Stimulated activated CD4-positive, alpha-beta T cell treated with anti-CD3 and anti-CD28 coated beads, Interleukin-12 subunit alpha, Interleukin-12 subunit beta, amount 100 ng/mL, for 24 hours (primary cell): ENCODE measurements around the gene FOXP1.

Source experiments
- DNase-seq, 2 experiments: peaks; one replicate each; pipeline ENCODE4 v3.0.0-alpha.2; 2020; ENCODE audit warnings: low read depth in 2 of 2

The FOXP1 gene

DNA sequence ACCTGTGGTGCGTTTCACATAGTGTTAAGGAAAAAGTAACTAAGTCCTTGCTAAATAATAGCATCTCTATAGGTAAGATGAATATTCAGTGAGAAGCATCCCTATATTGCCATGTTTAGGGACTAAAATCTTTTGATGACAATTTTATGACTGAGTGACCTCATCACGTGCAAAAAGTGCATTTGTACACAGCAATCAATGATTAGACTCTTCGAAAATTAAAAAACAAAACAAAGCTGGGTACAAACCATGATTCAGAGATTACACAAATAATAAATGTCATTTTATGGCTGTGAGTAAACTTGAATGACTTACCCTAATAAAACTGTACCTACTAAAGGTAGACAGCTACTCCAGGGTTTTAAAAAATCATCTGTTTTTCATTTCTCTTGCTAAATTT is 505.3 kb downstream of the FOXP1 start:
- DNase-seq: no peak

- no peak for DNase-seq
These were observed 506.5 kb downstream of the FOXP1 start for GRCh38 chr3:71077070-71077469.

- no peak for DNase-seq
These were observed 507.0 kb downstream of the FOXP1 start for GRCh38 chr3:71076361-71077002.

DNA sequence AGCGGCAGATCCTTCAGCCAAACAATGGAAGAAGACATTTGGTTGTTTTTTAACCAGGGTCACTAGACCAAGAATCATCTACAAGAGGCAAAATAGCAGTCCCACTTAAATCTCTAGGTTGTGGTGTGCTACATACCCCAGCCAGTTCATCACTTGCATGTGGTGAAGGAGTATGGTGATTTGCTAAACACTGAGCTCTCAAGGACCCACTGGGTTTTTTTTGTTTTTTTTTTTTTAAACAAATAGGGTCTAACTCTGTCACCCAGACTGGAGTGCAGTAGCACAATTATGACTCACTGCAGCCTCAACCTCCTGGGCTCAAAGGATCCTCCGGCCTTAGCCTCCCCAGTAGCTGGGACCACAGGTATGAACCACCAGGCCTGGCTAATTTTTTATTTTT is 508.0 kb downstream of the FOXP1 start:
- no peak for DNase-seq

- no peak for DNase-seq
These were observed 509.1 kb downstream of the FOXP1 start for GRCh38 chr3:71074423-71074822.

- no peak for DNase-seq
These were observed 510.5 kb downstream of the FOXP1 start for GRCh38 chr3:71072986-71073385.

DNA sequence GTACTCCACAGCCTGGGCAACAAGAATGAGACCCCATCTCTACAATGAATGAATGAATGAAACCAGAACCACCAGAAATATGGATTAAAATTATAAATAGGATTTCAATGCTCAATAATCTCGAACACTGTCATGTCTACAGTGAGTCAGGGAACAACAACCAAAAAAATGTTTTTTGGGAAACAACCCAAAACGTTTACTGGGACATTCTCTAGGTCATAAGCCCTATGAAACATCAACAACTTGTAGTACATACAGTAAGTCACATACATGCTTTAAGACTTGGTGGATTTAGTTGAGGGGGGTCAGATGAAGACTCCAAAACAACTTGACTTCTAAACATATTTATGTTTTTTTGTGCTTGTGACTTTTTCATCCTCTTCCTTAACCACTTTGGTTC is 511.2 kb downstream of the FOXP1 start:
- no peak for DNase-seq

DNA sequence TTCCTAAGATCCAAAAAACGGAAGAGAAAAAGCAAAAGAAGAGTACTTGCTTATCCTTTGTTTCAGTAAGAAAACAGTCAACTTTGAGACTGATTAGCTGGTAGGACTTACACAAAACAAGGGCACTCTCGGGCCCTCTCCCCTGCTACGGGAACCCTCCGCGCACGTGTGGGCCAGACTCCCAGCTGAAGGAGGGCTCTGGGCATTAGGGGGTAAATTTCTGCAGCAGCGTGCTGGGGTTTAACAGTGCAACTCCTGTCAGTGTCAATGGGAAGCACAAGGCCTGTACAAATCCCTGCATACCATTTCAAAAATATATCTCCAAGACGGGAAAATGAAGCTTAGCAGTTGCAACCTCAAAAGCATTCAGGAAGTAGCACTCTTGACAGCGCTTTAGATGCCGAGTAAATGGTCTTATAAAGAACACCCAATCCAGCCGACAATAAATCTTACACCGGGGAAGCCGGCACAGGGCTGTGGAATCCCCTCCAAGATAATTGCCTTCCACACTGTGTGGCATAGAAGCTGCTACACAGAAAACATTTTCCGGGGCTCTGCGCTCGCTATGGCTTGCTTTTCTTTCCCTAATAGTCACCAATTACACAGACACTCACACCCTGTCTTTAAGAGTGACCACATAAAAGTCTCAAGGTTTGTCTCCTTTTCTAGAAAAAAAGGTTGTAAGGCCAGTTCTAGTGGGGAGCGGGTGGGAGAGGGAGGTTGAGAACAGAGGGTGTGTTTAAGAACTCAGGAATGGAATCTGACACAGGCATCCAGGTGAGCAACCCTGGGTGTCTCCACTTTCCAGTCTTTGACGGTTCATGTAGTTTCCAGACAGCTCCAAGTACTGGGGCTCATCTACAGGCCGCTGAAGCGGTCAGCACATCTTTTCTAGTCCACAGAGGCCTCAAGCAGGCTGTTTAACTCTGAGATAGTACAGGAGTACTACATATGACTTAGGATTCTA is 512.7 kb downstream of the FOXP1 start:
- no peak for DNase-seq

GRCh38 chr3:71069797-71070196 is 513.7 kb downstream of the FOXP1 start:
- DNase-seq: peak in 1 of 2 experiments; percentile 59

GRCh38 chr3:71067977-71068654 is 515.4 kb downstream of the FOXP1 start:
- DNase-seq: no peak

DNA sequence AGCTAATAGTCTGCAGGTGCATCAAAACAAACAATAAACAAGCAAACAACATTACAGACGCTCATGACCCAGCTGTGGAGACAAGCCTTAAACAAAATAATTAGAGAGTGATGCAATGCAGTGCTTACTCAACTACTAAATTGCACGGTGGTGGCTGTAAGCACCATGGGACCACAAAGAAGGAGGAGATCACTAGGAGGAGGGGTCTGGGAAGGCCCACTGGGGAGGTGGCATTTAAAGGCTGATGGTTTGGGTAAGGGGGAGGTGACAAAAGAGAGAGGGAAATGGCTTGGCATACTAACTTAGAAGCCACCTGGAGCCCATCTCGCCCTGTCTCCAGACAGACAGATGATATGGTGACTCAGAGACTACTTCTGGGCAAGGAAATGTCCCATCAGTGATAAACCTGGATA is 516.7 kb downstream of the FOXP1 start:
- no peak for DNase-seq

GRCh38 chr3:71066356-71066755 is 517.2 kb downstream of the FOXP1 start:
- DNase-seq: no peak

GRCh38 chr3:71065764-71066013 is 517.8 kb downstream of the FOXP1 start:
- DNase-seq: no peak

DNA sequence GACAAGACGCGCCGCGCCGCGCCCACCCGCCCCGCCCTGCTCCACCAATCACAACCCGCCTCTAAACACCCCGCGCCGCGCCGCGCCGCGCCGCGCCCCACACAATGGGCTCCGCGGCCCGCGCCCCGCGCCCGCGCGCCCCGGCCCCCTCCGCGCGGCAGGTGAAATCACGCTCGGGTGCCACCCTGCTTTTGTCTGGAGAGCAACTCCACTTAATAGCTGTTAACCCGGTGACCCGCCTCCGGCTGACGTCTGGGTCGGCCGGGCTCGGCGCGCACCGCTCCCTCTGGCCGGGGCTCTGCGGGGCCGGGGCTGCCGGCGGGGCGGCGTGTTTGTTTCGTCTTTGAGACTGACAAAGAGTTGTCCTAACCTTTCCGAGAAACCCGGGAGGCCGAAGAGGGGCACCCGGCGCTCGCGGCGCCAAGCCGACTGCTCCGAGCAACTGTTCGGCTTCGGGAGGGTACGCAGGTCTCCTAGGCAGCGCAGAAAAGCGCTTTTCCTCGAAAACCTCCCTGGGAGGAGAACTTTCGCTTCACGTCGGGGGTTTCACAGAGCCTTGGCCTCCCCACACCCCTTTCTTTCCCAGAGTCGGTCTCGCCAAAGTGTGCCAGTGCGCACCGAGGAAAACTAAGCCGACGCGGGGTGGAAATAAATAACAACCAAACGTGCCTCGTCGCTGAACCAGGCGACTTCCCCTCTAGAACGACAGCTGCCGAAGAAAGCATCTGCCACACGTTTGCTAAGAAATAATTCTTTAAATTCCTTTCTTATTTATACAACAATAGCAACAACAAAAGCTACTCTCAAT is 518.4 kb downstream of the FOXP1 start:
- DNase-seq: peak; percentile 26 to 48

GRCh38 chr3:71064291-71064955 is 519.1 kb downstream of the FOXP1 start:
- DNase-seq: peak in 1 of 2 experiments; percentile 41

GRCh38 chr3:71063773-71064290 is 519.7 kb downstream of the FOXP1 start:
- DNase-seq: peak; percentile 47 to 50

GRCh38 chr3:71062952-71063772 is 520.4 kb downstream of the FOXP1 start:
- no peak for DNase-seq

GRCh38 chr3:71062037-71062932 is 521.2 kb downstream of the FOXP1 start:
- DNase-seq: no peak

GRCh38 chr3:71061581-71061980 is 521.9 kb downstream of the FOXP1 start:
- no peak for DNase-seq
